DOHH2 (cell line): Measurements from ENCODE around the gene KCNQ1.

Experiments
- H3F3A ChIP-seq: fragments of 200-600 bp; sonication (generic), shearing (Covaris generic); 2 replicates; pipeline ENCODE4 v1.6.0; 2016; ENCODE audit warnings: antibody characterized with exemption, mild to moderate bottlenecking; ENCODE audit not compliant: control insufficient read depth, insufficient read depth
- H3K27ac ChIP-seq: fragments of 200-600 bp; sonication (generic); 2 replicates; pipeline ENCODE4 v1.5.1; 2014; ENCODE audit warnings: low read depth, mild to moderate bottlenecking, low read length, moderate library complexity
- H3K27me3 ChIP-seq: fragments of 200-600 bp; sonication (generic); 2 replicates; pipeline ENCODE4 v1.6.1; 2014; ENCODE audit warnings: mild to moderate bottlenecking, low read length, mixed read lengths; ENCODE audit not compliant: control insufficient read depth
- H3K36me3 ChIP-seq: fragments of 200-600 bp; sonication (generic); 2 replicates; pipeline ENCODE4 v1.6.1; 2014; ENCODE audit warnings: mild to moderate bottlenecking, low read length, moderate library complexity, mixed read lengths; ENCODE audit not compliant: control insufficient read depth
- H3K4me1 ChIP-seq: fragments of 200-600 bp; sonication (generic); 2 replicates; pipeline ENCODE4 v1.6.1; 2014; ENCODE audit warnings: mild to moderate bottlenecking, low read length, mixed read lengths; ENCODE audit not compliant: control insufficient read depth
- H3K4me2 ChIP-seq: fragments of 200-600 bp; sonication (generic); 2 replicates; pipeline ENCODE4 v1.6.0; 2014; ENCODE audit warnings: mild to moderate bottlenecking, low read length, moderate library complexity
- H3K4me3 ChIP-seq: fragments of 200-600 bp; sonication (generic); 2 replicates; pipeline ENCODE4 v1.5.1; 2014; ENCODE audit warnings: mild to moderate bottlenecking, low read length, mixed read lengths
- H3K79me2 ChIP-seq: fragments of 200-600 bp; sonication (generic); 2 replicates; pipeline ENCODE4 v1.6.1; 2014; ENCODE audit warnings: mild to moderate bottlenecking, low read length, mixed read lengths; ENCODE audit not compliant: control insufficient read depth
- H3K9me2 ChIP-seq: fragments of 200-600 bp; sonication (generic); replicated peaks from 2 replicates; pipeline ENCODE4 v1.6.1; 2014; ENCODE audit warnings: mild to moderate bottlenecking, low read length, mixed read lengths; ENCODE audit not compliant: control insufficient read depth
- H3K9me3 ChIP-seq: fragments of 200-600 bp; sonication (generic); 2 replicates; pipeline ENCODE4 v1.6.1; 2014; ENCODE audit warnings: antibody characterized with exemption, low read length, mixed read lengths; ENCODE audit not compliant: control insufficient read depth, insufficient read depth
- H4K20me1 ChIP-seq: fragments of 200-600 bp; sonication (generic); 2 replicates; pipeline ENCODE4 v1.6.0; 2014; ENCODE audit warnings: low read depth, mild to moderate bottlenecking, antibody characterized with exemption, low read length, moderate library complexity; ENCODE audit not compliant: control insufficient read depth, insufficient read depth
- EZH2phosphoT487 ChIP-seq: fragments of 200-600 bp; sonication (generic); IDR thresholded peaks from 2 replicates; pipeline ENCODE4 v1.6.1; 2017; ENCODE audit warnings: borderline replicate concordance, mild to moderate bottlenecking, antibody characterized with exemption, low read length, moderate library complexity, mixed read lengths
- TF ChIP-seq, protein P1 (sequence below): fragments of 200-600 bp; sonication (generic); IDR thresholded peaks from one replicate; pipeline ENCODE4 v1.5.1; 2014; ENCODE audit warnings: antibody characterized with exemption, mild to moderate bottlenecking, low read depth, low read length; ENCODE audit not compliant: poor library complexity, severe bottlenecking

Gene KCNQ1

DNA sequence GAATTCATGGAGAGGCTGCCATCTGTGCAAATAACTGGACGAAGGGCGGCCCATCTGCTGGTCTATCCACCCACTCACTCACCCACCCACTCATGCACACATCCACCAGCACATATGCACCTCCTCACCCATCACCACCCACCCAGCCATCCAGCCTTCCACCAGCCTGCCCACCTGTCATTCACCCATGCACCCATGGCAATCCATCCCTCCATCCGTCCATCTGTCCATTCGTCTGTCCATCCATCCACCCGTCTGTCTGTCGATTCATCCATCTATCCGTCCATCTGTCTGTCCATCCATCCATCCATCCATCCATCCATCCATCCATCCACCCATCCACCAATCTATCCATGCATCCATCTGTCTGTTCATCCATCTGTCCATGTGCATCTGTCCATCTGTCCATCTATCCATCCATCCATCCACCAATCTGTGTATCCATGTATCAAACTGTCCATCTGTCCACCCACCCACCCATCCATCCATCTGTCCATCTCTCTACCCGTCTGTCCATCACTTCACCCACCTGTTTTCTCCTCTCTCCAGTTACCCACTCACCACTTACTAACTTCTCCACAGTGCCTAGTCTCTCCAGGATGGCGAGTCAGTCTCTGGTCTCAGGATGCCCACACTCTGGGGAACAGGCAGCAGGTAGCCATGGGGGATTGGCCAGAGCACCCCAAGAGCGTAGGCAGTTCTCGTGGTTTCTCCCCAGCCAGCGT, 9.4 kb upstream of the KCNQ1 start:
- H3K36me3 ChIP-seq, result no peaks in the 10 kb centered on the region

DNA sequence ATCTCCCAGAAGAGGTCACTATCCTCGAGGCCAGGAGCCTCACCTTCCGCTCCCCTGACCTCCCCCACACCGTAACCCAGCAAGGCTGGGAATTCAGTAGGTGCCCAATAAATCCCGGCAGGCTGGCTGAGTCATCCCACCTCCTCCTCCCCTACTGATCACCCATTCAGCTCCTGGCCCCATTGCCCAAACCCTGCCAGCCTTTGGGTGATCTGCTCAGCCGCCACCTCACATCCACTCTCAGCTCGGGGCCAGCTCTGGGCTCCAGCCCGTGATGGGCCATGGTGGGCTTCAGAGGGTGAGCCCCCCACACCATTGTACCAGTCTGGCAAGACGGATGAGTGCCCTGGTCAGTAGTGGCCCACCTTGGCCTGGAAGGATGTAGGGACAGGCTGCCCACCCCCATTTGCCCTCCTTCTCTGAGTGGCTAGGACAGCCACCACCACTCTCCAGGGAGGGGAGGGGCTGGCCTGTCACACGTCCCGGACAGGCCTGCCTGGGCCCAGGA, 8.7 kb upstream of the KCNQ1 start:
- no peaks in the 10 kb centered on the region for H3K27me3 ChIP-seq
- no peak for TF ChIP-seq EZH2phosphoT487
- TF ChIP-seq, protein P1, sequence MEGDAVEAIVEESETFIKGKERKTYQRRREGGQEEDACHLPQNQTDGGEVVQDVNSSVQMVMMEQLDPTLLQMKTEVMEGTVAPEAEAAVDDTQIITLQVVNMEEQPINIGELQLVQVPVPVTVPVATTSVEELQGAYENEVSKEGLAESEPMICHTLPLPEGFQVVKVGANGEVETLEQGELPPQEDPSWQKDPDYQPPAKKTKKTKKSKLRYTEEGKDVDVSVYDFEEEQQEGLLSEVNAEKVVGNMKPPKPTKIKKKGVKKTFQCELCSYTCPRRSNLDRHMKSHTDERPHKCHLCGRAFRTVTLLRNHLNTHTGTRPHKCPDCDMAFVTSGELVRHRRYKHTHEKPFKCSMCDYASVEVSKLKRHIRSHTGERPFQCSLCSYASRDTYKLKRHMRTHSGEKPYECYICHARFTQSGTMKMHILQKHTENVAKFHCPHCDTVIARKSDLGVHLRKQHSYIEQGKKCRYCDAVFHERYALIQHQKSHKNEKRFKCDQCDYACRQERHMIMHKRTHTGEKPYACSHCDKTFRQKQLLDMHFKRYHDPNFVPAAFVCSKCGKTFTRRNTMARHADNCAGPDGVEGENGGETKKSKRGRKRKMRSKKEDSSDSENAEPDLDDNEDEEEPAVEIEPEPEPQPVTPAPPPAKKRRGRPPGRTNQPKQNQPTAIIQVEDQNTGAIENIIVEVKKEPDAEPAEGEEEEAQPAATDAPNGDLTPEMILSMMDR, result no peak

More for the DNA sequence above, 9.4 kb upstream of the KCNQ1 start:
- no peak for TF ChIP-seq EZH2phosphoT487
- TF ChIP-seq, protein P1, result no peak
- no peaks in the 10 kb centered on the region for H3K27me3 ChIP-seq
- no peak overlapping the region for H3K4me3 ChIP-seq
- no peak overlapping the region for H3K27ac ChIP-seq
- H3K9me3 ChIP-seq, result no peaks in the 10 kb centered on the region
- no peaks in the 10 kb centered on the region for H3K4me1 ChIP-seq
- H4K20me1 ChIP-seq, result no peaks in the 10 kb centered on the region
- no peak overlapping the region for H3K4me2 ChIP-seq
- H3K9me2 ChIP-seq, result no peaks in the 10 kb centered on the region
- no peaks in the 10 kb centered on the region for H3F3A ChIP-seq
- H3K79me2 ChIP-seq, result no peaks in the 10 kb centered on the region

DNA sequence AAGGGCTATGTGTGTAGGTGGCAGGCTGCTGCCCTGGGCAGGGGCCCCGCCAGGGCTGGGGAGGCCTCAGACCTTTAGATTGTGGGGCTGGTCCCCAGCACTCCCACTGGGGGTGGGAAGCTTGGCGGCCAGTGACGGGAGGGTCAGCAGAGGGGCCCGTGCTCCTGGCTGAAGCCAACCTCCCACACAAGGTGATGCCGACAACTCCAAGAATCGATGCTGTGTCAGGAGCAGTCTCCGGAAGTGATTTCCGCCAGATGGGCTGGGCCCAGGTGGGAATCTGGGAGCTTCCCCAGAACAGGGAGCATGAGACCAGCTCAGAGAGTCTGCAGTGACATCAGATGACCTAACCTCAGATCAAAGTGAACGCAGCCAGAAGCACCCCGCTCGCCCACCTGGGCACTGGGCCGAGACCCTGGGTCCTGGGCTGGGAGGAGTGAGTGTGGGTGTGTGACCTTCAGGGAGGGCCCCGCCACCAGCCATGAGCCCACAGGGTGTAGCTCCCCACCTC, 8.2 kb upstream of the KCNQ1 start:
- Histone ChIP-seq H3K27ac (no peak overlapping the region), H3K79me2 (no peaks in the 10 kb centered on the region), H3K9me2 (no peaks in the 10 kb centered on the region), H3K9me3 (no peaks in the 10 kb centered on the region), H3K4me3 (no peak overlapping the region), H3K4me2 (no peak overlapping the region), H3K36me3 (no peaks in the 10 kb centered on the region), H3K27me3 (no peaks in the 10 kb centered on the region), H3F3A (no peaks in the 10 kb centered on the region), H3K4me1 (no peaks in the 10 kb centered on the region), H4K20me1 (no peaks in the 10 kb centered on the region)
- no peak for TF ChIP-seq EZH2phosphoT487

More for the DNA sequence above, 8.7 kb upstream of the KCNQ1 start:
- Histone ChIP-seq H3F3A (no peaks in the 10 kb centered on the region), H3K27ac (no peak overlapping the region), H3K9me3 (no peaks in the 10 kb centered on the region), H3K36me3 (no peaks in the 10 kb centered on the region), H3K4me2 (no peak overlapping the region), H3K9me2 (no peaks in the 10 kb centered on the region), H3K4me3 (no peak overlapping the region), H3K79me2 (no peaks in the 10 kb centered on the region), H3K4me1 (no peaks in the 10 kb centered on the region), H4K20me1 (no peaks in the 10 kb centered on the region)

DNA sequence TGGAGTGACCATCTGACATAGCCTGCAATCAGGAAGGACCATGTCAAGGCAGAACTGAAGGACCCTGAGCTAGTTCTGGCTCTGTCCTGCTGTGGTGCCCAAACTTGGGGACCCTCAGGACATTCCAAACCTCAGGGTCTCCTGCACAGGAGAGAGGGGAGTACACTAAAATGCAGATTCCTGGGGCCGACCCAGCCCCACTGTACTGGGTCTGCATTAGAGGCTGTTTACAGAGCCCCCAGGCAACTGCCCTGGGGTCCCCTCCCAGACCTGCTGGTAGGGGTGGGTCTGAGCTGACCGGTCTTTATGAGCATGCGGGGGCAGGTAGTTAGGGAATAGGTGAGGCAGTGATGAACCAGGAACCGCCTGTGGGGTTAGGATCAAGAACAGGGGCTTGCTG, 7.3 kb upstream of the KCNQ1 start:
- H3K9me2 ChIP-seq, result no peaks in the 10 kb centered on the region
- H3K27me3 ChIP-seq, result no peaks in the 10 kb centered on the region
- no peak for TF ChIP-seq EZH2phosphoT487
- TF ChIP-seq, protein P1, result no peak
- H3K4me1 ChIP-seq, result no peaks in the 10 kb centered on the region
- H3K4me3 ChIP-seq, result no peak overlapping the region
- H3K36me3 ChIP-seq, result no peaks in the 10 kb centered on the region
- no peak overlapping the region for H3K27ac ChIP-seq
- no peak overlapping the region for H3K4me2 ChIP-seq
- H3F3A ChIP-seq, result no peaks in the 10 kb centered on the region; the same call in 1 of the 2 replicates
- H3K9me3 ChIP-seq, result no peaks in the 10 kb centered on the region
- no peaks in the 10 kb centered on the region for H3K79me2 ChIP-seq
- H4K20me1 ChIP-seq, result no peaks in the 10 kb centered on the region; the same call in 1 of the 2 replicates
